ENCODE data around the gene TUBG2. TPM values are rescaled to one million over a fixed set of nuclear protein-coding genes. Genes with fewer than 3 reads are reported as not detected.

Gene TUBG2
- total RNA-seq, 2 experiments from 2014 or later = 9.0 to 9.7 TPM

DNA sequence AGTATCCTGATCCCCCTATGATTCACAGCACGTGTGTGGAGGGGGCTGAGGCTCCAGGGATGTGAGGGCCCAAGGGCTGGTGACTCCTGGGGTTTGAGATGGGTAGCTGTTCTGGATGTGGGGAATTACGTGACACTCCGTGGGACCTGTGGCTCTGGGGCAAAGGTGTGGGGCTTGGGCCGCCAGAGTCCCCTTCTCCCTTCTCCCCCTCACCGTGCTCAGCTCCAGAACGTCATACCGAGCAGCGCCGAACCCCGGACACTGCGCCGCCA is 10.6 kb downstream of the TUBG2 start:
- Mint-ChIP-seq H3K36me3 (ENCODE audit: low read depth) (peaks cover 14% of the 10 kb centered on the region), H3K27ac (no peak overlapping the region), H3K4me3 (peak overlapping the region; percentile 6), H3K27me3 (peaks cover 33% of the 10 kb centered on the region), H3K9me3 (no peaks in the 10 kb centered on the region), H3K4me1 (ENCODE audit: low read depth) (peaks cover 23% of the 10 kb centered on the region)
- POLR2A ChIA-PET = interaction anchor here (1.2 to 1.7 kb wide), 3 partner anchors 10 kb away, joined by 3 to 9 read pairs (median 4); partner anchors contain the start of gene TUBG2
- intact Hi-C loops (cut with DNase I, micrococcal nuclease) = no loop called here
- no peak overlapping the region for H3K27ac ChIP-seq (ENCODE audit: low read depth in 1 of 2, low read length in 2 of 2)
- peaks cover 0 to 18% of the 10 kb centered on the region in 2 experiments for H3K9me3 ChIP-seq (ENCODE audit: control insufficient read depth in 1 of 2, insufficient read depth in 1 of 2, low read length in 2 of 2)
- DNase-seq = no peak
- no peak for ATAC-seq (ENCODE audit: poor library complexity)
- CTCF ChIA-PET = interaction anchor here (0.6 to 2.5 kb wide), 3 partner anchors 11 to 60 kb away, joined by 3 to 6 read pairs (median 3); partner anchors contain the start of gene TUBG1
- H3K4me1 ChIP-seq (ENCODE audit: insufficient read depth, low read length) = peaks cover 39% of the 10 kb centered on the region
- no peak overlapping the region for H3K4me3 ChIP-seq (ENCODE audit: low read length)
- H3K36me3 ChIP-seq (ENCODE audit: insufficient read depth, low read length) = peaks cover 3% of the 10 kb centered on the region
- H3K27me3 ChIP-seq (ENCODE audit: control insufficient read depth in 1 of 2, insufficient read depth in 2 of 2, low read length in 2 of 2) = peaks cover 39 to 44% of the 10 kb centered on the region in 2 experiments
- TF ChIP-seq, protein P1, sequence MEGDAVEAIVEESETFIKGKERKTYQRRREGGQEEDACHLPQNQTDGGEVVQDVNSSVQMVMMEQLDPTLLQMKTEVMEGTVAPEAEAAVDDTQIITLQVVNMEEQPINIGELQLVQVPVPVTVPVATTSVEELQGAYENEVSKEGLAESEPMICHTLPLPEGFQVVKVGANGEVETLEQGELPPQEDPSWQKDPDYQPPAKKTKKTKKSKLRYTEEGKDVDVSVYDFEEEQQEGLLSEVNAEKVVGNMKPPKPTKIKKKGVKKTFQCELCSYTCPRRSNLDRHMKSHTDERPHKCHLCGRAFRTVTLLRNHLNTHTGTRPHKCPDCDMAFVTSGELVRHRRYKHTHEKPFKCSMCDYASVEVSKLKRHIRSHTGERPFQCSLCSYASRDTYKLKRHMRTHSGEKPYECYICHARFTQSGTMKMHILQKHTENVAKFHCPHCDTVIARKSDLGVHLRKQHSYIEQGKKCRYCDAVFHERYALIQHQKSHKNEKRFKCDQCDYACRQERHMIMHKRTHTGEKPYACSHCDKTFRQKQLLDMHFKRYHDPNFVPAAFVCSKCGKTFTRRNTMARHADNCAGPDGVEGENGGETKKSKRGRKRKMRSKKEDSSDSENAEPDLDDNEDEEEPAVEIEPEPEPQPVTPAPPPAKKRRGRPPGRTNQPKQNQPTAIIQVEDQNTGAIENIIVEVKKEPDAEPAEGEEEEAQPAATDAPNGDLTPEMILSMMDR (IDR thresholded peaks at IDR 0.05) = no peak

- H3K27ac Mint-ChIP-seq = no peak overlapping the region
- Histone ChIP-seq H3K9me3 (ENCODE audit: control insufficient read depth in 1 of 2, insufficient read depth in 1 of 2, low read length in 2 of 2) (peaks cover 0 to 18% of the 10 kb centered on the region in 2 experiments), H3K4me1 (ENCODE audit: insufficient read depth, low read length) (peaks cover 43% of the 10 kb centered on the region), H3K27me3 (ENCODE audit: control insufficient read depth in 1 of 2, insufficient read depth in 2 of 2, low read length in 2 of 2) (peaks cover 45 to 47% of the 10 kb centered on the region in 2 experiments), H3K4me3 (ENCODE audit: low read length) (peak overlapping the region; percentile 49), H3K36me3 (ENCODE audit: insufficient read depth, low read length) (peaks cover 3% of the 10 kb centered on the region), H3K27ac (ENCODE audit: low read depth in 1 of 2, low read length in 2 of 2) (no peak overlapping the region)
- intact Hi-C loops (cut with DNase I, micrococcal nuclease) = loop anchor here in 1 of 2 experiments (10.0 kb wide), 1 partner anchor 1455 kb away; the partner anchor contains the start of gene HDAC5
- POLR2A ChIA-PET = interaction anchor here (1.6 kb wide), 1 partner anchor 9 kb away, joined by 4 read pairs; no protein-coding TSS in a partner anchor
- peak; percentile 86 for ATAC-seq (ENCODE audit: poor library complexity)
- peaks cover 38% of the 10 kb centered on the region for H3K27me3 Mint-ChIP-seq
- H3K36me3 Mint-ChIP-seq (ENCODE audit: low read depth) = peaks cover 14% of the 10 kb centered on the region
- TF ChIP-seq, protein P1 (IDR thresholded peaks at IDR 0.05) = no peak
- CTCF ChIA-PET = interaction anchor here (0.6 to 2.5 kb wide), 3 partner anchors 11 to 61 kb away, joined by 3 to 6 read pairs (median 3); partner anchors contain the start of gene TUBG1
- peaks cover 28% of the 10 kb centered on the region for H3K4me1 Mint-ChIP-seq (ENCODE audit: low read depth)
- DNase-seq = peak in 11 of 14 experiments; percentile 32 to 82 (median 46)
- no peaks in the 10 kb centered on the region for H3K9me3 Mint-ChIP-seq
- peak overlapping the region; percentile 78 for H3K4me3 Mint-ChIP-seq
Measured at GRCh38 chr17:42669977-42670788, 11.1 kb downstream of the TUBG2 start.

DNA sequence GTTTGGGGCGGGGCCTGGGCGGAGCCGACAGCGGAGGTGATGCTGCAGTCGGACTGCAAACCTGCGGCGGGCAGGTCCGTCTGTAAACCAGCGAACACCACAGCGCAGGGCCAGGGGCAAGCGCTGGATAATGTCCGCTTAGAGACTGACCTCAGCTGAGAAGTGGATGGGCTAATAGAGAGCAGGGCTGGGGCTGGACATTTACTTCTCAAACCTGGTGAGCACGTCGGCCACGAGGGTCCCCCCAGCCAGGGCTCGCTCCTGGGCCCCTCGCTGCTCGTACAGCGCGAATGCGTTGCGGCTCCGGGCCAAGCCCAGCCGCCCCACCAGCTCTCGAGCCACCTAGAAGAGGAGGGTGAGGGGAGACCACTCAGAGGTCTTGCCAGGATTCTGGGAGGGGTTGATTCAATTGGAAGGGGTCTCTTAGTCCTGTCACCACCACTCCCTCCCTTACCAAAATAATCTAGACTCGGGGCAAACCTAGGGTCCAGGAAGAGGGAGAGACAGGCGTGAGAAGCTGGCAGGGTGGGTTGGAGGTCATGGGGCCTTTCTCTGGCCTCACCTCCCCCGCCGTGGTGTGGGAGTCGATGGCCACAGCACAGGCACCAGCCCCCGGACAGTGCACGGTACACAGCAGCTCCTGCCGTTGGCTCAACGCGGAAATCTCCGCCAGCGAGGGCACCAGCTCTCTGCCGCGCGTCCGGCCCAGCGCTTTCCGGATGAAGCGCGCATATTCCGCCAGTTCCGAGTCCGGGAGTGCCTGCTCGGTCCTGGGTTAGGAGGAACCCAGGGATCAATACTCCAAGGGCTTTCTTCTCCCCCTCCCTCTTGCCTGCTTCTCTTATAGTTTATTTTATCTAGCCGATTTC is 11.9 kb downstream of the TUBG2 start:
- Histone ChIP-seq H3K27me3 (ENCODE audit: control insufficient read depth in 1 of 2, insufficient read depth in 2 of 2, low read length in 2 of 2) (peaks cover 53% of the 10 kb centered on the region in 2 experiments), H3K4me3 (ENCODE audit: low read length) (peak overlapping the region; percentile 49), H3K36me3 (ENCODE audit: insufficient read depth, low read length) (peaks cover 3% of the 10 kb centered on the region), H3K4me1 (ENCODE audit: insufficient read depth, low read length) (peaks cover 51% of the 10 kb centered on the region), H3K27ac (ENCODE audit: low read depth in 1 of 2, low read length in 2 of 2) (no peak overlapping the region), H3K9me3 (ENCODE audit: control insufficient read depth in 1 of 2, insufficient read depth in 1 of 2, low read length in 2 of 2) (peaks cover 0 to 24% of the 10 kb centered on the region in 2 experiments)
- ChIA-PET POLR2A (interaction anchor here (0.9 to 1.6 kb wide), 3 partner anchors 9 to 61 kb away, joined by 3 to 6 read pairs (median 4); partner anchors contain the start of gene TUBG1), CTCF (interaction anchor here (0.5 to 2.5 kb wide), 4 partner anchors 9 to 499 kb away, joined by 3 to 6 read pairs (median 4); no protein-coding TSS in a partner anchor)
- TF ChIP-seq, protein P1 (IDR thresholded peaks at IDR 0.05) = no peak
- H3K27ac Mint-ChIP-seq = no peak overlapping the region
- peak in 2 of 14 experiments; percentile 35 to 55 for DNase-seq
- intact Hi-C loops (cut with DNase I, micrococcal nuclease) = loop anchor here in 1 of 2 experiments (10.0 kb wide), 1 partner anchor 1454 kb away; the partner anchor contains the start of gene HDAC5
- H3K27me3 Mint-ChIP-seq = peaks cover 38% of the 10 kb centered on the region
- peaks cover 6% of the 10 kb centered on the region for H3K36me3 Mint-ChIP-seq (ENCODE audit: low read depth)
- peak overlapping the region; percentile 78 for H3K4me3 Mint-ChIP-seq
- H3K9me3 Mint-ChIP-seq = no peaks in the 10 kb centered on the region
- no peak for ATAC-seq (ENCODE audit: poor library complexity)
- peaks cover 28% of the 10 kb centered on the region for H3K4me1 Mint-ChIP-seq (ENCODE audit: low read depth)
